Measurements from ENCODE around the gene PCNX4.
"Not testable (repeated sequence)": the region's sequence is repeated elsewhere in the genome, so short reads cannot be mapped to it uniquely, and the experiment has no call there.

Gene PCNX4

GRCh38 chr14:60091550-60092525 is at the start of gene PCNX4:
Gene PCNX4, plus strand, starts transcription at chr14:60091923. Its CDS starts 15,716 bp downstream, at chr14:60107639.
- TF ChIP-seq CTCF (IDR thresholded peaks at IDR 0.05; ENCODE audit: low read depth, low read length) = no peak
- DNase-seq (ENCODE audit: extremely low read depth, low read depth) = peak; percentile 97

GRCh38 chr14:60047976-60048375 is 43.7 kb upstream of the PCNX4 start:
- DNase-seq (ENCODE audit: extremely low read depth, low read depth) = not testable (repeated sequence)

- DNase-seq (ENCODE audit: extremely low read depth, low read depth) = no peak
- TF ChIP-seq CTCF (IDR thresholded peaks at IDR 0.05; ENCODE audit: low read depth, low read length) = no peak
Observed at GRCh38 chr14:60051721-60052221, 40.0 kb upstream of the PCNX4 start.

- no peak for DNase-seq (ENCODE audit: extremely low read depth, low read depth)
- no peak for TF ChIP-seq CTCF (IDR thresholded peaks at IDR 0.05; ENCODE audit: low read depth, low read length)
Observed at GRCh38 chr14:60058087-60058486, 33.6 kb upstream of the PCNX4 start.

GRCh38 chr14:60061371-60061770 is 30.4 kb upstream of the PCNX4 start:
- no peak for TF ChIP-seq CTCF (IDR thresholded peaks at IDR 0.05; ENCODE audit: low read depth, low read length)
- no peak for DNase-seq (ENCODE audit: extremely low read depth, low read depth)

- peak; percentile 63 for TF ChIP-seq CTCF (IDR thresholded peaks at IDR 0.05; ENCODE audit: low read depth, low read length)
- DNase-seq (ENCODE audit: extremely low read depth, low read depth) = no peak
Observed at GRCh38 chr14:60064491-60065072, 27.1 kb upstream of the PCNX4 start.

GRCh38 chr14:60067882-60068281 is 23.8 kb upstream of the PCNX4 start:
- TF ChIP-seq CTCF (IDR thresholded peaks at IDR 0.05; ENCODE audit: low read depth, low read length) = no peak
- DNase-seq (ENCODE audit: extremely low read depth, low read depth) = no peak

All from AG09319 (cell line).